NCI-H1105 (cell line): ENCODE results near the gene USP31.
"Not testable (repeated sequence)": the region's sequence is repeated elsewhere in the genome, so short reads cannot be mapped to it uniquely, and the experiment has no call there.

Source experiments
- DNase-seq: peaks from one replicate; lab custom pipeline; 2025; lab: John Stamatoyannopoulos, UW

USP31 gene

DNA sequence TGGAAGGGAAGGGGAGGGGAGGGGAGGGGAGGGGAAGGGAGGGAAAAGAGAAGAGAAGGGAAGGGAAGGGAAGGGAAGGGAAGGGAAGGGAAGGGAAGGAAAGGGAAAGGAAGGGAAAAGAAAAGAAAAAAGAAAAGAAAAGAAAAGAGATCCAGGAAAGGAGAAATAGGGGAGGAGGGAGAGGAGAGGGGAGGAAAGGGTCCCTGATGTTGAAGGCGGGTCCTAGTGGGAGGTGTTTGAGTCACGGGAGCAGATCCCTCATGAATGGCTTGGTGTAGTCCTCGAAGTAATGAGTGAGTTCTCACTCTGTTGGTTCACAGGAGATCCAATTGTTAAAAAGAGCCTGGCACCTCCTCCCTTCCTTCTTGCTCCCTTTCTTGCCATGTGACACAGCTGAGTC lies 6.9 kb upstream of the USP31 start:
- DNase-seq: no peak

DNA sequence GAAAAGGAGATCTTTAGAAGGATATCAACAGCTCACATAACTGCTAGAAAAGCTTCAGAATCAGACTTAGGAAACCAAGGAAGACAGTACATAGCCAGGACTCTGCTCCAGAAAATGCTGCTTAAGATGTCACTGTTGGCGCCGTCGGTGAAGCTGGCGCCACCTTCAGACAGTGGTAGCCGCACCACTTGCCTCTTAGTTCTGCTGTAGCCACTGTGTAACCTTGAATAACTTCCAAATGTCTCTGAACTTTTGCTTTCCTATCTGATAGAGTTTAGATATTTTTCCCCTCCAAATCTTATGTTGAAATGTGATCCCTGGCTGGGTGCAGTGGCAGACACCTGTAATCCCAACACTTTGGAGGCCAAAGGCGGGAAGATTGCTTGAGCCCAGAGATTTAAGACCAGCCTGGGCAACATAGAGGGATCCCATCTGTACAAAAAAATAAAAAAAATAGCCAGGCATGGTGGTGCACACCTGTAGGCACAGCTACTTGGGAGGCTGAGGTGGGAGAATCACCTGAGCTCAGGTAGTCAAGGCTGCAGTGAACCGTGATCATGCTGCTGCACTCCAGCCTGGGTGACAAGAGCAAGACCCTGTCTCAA lies 6.3 kb upstream of the USP31 start:
- DNase-seq: no peak

DNA sequence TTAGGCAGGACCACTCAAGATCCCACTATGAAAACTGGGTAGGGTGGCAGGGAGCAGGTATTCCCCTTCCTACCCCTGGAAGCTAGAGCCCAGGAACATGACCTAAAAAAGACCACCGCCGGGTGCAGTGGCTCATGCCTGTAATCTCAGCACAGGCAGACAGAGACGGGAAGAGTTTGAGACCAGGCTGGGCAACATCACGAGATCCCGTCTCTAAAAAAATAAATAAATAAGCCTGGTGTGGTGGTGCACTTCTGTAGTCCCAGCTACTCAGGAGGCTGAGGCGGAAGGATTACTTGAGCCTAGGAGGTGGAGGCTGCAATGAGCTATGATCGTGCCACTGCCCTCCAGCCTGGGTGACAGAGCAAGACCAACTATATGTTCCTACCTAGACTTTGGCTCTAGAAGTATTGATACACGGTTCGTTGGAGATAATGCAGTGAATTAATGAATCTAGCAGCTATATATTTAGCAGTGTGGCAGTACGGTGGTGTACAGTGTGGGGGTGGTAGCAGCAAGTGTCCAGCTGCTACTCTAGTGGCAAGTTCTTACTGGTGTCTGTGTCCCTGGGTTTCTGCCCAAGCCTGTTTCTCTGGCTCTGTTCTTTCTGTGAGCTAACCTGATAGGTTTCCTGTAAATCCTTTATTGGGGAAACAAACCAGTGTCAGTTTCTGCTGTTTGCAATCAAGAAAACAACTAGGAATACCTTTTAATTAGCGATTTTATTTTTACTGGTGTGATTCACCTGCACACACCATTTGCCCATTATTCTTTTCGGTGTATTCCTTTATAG lies 3.3 kb upstream of the USP31 start:
- no peak for DNase-seq

DNA sequence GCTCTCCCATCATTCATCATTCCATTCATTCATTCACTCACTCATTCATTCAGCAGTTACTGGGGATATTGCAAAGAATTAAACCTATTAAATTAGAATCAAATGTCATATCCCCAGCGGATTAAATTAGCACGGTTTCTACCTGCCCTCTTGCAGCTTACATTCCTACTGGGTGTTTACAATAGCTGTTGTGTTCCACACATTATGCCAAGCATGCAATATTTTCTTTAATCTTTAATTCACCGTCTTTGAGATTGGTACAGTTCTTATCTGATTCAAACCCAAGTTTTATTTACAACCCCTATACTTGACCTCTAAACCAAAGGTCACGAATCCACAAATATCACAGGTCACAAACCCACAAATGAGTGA lies 727 bp upstream of the USP31 start:
- DNase-seq: no peak

DNA sequence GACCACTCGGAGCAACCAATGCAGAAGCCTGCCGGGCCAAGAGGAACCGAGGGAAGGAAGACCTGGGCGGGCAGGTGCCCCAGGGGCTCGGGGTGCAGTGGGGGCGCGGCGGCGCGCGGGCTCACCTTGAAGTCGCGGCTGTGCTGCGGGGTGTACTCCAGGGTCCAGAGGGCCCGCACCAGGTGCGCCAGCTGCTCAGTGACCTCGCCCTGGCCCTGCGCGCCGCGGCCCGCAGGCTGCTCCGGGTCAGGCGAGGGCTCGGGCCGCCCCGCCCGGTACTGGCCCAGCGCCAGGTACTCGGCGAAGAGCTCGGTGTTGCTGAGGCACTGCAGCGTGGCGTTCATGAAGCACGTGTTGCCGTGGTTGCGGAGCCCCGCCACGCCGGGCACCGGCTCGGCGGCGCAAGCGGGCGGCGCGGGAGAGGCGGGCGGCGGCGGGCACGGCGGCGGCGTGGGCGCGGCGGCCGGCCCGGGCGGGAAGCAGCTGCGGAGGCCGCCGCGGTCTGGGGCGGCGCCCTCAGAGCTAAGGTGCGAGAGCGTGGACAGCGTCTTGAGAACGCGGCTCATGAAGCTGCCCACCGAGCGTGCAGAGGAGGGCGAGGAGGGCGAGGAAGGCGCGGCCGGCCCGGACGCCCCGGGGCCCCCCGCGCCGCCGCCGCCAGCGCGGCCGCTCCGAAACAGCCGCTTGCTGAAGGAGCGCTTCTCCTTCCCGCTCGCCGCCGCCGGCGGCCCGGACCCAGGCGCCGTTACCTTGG lies 562 bp downstream of the USP31 start:
- peak; percentile 25 for DNase-seq

DNA sequence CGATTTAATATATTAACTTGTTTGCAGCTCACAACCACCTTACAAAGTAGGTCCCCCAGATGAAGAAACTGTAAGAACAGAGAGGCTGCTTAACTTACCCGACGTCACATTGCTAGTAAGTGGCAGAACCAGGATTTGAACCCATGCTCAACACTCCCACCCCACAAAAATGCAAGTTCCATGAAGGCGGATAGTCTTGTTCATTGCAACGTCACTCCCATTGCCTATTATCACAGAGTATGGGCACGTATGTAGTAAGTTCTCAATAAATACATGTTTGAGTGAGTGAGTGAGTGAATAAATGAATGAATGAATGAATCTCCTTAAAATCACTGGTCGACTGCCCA lies 1.1 kb downstream of the USP31 start:
- DNase-seq: no peak

DNA sequence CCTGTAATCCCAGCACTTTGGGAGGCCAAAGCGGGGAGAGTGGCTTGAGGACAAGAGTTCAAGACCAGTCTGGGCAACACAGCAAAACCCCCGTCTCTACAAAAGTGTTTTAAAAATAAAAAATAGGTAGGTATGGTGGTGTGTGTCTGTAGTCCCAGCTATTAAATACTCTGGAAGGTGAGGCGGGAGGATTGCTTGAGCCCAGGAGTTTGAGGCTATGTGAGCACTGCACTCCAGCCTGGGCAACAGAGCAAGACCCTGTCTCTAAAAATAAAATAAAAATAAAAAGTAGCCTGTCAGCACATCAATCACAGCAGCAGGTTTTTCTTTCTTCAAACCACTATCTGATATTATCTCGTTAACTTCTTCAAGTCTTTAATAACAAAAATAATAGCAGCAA lies 1.6 kb downstream of the USP31 start:
- DNase-seq: no peak

DNA sequence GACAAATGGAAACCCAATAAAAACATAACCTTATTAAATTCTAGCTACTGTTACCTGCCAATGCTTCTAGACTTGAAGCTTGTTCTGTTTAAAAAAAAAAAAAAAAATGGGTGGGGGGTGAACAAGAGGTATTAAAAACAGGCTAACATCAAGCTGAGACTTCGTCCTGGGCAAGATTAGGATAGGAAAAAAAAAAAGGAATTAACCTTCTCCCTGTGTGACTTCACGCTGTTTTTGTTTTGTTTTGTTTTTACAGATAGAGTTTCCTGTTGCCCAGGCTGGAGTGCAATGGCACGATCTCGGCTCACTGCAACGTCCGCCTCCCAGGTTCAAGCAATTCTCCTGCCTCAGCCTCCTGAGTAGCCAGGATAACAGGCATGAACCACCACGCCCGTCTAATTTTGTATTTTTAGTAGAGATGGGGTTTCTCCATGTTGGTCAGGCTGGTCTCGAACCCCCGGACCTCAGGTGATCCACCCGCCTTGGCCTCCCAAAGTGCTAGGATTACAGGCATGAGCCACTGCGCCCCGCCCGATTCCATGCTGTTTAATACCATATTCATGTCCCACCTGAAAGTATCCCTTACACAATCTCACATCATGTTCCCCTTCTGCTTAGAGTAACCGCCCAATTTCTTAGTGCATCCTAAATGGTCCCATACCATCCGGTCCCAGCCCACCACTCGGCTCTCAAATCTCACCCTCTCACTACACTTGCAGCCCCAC lies 2.2 kb downstream of the USP31 start:
- DNase-seq: no peak

DNA sequence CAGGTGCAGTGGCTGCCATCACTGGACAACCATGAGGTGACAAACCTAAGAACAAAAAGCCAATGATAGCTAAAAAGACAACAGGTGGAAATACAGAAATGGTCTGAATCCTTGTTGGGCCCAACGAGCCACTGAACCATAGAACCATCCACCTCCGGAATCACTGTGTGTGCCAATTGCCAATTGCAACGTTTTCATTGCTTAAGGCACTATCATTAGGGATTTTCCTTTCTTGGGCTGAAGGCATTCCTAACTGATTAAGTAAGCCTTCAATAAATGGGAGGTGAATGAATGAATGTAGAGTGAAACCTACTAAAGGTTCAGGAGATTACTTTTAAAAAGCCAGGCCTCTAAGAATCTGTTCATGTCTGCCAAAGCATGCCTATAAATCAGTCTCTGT lies 3.6 kb downstream of the USP31 start:
- no peak for DNase-seq

DNA sequence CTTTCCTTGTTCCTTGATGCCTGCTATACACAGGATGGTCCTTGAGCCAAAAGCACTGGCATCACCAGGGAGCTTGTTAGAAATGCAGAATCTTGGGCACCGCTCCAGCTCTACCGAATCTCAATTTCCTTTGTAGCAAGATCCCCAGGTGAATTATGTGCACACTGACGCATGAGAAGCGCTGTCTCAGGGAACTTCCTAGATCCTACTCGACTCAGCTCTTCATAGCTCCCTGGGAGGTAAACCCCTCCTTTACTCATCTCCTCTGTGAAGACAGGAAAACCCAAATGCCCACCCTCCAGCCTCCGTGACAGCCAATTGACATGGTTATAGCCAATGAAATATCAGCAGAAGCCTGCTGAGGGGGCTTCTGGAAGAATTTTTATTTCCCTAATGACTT lies 4.1 kb downstream of the USP31 start:
- no peak for DNase-seq

DNA sequence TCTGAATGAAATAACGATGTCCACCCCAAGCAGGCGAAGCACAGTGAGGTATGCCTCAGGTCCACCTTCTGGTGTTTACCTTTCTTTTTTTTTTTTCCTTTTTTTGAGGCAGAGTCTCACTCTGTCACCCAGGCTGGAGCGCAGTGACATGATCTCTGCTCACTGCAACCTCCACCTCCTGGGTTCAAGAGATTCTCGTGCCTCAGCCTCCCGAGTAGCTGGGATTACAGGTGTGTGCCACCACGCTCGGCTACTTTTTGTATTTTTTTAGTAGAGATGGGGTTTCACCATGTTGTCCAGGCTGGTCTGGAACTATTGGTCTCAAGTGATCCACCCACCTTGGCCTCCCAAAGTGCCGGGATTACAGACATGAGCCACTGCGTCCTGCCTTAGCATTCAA lies 4.9 kb downstream of the USP31 start:
- DNase-seq: not testable (repeated sequence)

DNA sequence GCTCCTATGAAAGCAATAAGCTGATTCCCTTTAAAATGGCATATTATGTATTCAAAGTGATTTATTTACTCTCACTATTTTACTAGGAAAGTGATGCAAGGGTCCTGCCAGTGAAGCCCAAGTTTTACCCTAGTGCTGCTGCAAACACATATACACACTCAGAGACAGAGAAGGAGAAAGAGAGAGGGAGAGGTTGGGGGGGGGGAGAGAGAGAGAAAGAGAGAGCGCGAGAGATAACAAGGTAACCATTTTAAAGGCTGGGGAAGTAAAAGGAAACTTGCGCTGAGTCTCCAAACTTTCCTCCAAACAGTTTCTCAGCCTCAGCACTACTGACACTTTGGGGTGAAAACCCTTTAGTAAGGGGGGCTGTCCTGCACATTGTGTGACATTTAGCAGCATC lies 5.9 kb downstream of the USP31 start:
- no peak for DNase-seq

DNA sequence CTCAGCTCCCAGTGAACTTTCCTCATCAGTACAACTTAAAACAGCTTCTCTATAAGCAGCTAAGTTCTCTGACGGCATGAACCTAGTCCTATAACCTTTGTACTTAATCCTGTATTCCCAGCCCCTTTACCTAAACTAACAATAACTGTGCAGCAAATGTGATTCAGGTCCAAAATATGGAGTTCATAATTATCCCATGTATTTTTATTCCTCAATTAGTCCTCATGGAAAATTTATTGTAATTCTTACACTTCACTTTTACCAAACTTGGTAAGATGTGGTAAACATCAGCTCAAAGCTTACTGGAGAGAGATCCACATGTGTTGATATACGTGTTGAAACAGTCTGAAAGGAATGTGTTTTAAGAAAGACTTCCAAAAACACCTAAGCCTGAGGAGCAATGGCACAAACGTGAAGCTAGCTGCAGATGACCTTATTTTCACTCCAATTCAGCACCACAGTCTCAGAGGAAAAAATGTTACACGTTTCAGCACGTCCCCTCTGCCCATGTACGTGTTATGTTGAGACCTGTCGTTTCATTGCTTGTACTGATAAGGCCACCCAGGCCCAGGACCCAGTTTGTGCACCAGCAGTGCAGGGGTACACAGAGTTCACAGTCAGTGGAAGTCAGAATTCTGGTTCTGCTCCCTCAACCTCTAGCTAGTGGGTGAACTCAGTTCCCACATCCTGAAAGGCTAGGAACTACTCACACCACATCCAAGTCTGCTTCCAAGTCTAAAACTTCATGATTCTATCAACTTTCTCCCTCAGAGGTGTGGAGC lies 7.1 kb downstream of the USP31 start:
- DNase-seq: no peak

DNA sequence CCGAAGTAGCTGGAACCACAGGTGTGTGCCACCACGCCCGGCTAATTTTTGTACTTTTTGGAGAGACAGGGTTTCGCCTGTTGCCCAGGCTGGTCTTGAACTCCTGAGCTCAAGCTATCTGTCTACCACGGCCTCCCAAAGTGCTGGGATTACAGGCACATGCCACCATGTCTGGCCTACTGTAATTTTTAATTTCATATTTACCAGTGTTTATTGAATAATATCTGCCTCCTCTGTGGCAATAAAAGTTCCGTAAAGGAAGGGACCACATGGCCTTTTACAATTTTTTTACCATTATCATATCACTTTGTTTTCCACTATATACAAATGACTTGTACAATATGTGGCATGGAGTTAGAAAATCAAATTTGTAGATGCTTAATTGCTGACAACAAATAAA lies 7.8 kb downstream of the USP31 start:
- no peak for DNase-seq

DNA sequence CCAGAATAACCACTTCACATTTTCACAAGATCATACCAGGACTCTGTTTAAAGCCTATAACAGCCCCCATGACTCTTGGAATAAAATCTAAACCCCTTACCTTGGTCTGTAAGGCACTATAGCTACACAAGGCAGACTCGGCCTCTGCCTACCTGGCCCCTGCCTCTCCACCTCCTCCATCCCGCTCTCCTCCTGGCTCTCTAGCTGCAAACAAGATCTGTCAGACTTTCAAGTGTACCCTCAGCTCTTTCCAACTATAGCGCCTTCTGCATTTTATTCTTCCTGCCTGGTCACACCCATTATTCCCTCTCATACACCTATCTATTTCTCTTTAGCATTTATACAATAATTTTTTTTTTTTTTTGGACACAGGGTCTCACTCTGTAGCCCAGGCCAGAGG lies 8.2 kb downstream of the USP31 start:
- no peak for DNase-seq

DNA sequence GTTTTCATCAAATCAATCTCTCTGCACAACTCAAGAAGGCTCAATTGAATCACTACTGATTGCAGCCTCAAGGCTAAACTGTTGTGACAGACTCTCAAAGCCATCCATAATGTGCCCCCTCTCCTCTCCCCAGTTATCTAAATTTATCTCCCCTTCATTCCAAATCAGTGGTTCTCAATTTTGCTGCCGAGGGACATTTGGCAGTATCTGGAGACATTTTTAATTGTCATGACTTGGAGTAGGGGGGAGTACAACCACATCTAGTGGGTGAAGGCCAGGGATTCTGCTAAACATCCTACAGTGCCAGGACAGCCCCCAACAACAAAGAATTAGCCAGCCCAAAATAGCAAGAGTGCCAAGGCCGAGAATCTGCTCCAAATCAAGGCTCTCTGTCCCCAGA lies 9.1 kb downstream of the USP31 start:
- DNase-seq: no peak

DNA sequence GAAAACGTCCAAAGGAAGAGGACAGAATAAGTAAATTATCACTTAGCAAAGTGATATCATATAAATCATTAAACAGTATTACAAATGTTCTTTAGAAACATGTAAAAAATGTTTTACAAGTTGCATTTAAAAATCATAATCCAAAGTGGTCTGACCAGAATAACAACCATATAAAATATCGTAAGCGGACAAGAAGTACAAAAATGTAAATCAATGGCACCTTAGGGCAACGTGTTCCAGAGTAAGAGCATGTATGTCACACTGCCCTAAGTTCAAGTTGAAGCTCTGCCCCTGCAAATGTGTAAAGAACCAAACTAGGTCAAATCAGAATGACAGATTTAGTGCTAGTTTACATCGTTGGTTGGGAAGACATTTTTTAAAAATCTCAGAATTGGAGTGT lies 11.4 kb downstream of the USP31 start:
- no peak for DNase-seq

DNA sequence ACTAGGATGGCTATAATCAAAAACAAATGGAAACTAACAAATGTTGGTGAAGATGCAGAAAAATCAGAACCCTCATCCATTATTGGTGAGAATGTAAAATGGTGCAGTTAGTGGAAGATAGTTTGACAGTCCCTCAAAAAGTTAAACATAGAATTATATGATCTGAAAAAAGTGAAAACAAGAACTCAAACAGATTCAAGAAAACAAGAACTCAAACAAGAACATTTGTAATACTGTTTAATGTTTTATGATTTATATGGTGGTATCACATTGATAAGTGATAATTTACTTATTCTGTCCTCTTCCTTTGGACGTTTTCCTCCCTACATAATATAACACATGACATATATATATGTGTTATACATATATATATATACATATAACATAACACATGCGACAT lies 12.0 kb downstream of the USP31 start:
- no peak for DNase-seq

DNA sequence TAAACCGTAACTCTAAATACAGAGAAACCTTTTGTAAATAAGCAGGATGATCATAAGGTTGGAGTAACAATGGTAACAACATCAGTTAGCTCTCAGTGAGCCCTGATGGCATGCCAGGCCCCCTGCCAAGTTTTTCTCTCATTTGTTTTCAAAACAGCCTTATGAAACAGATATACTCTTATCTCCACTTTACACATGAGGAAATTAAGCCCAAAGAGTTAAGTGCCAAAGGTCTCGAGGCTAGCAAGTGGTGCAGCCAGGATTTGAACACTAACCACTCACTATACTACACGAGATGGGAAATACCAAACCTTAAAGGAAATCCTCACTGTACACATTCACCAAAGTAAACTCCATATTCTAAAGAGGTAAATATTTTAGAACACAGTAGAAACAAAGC lies 15.0 kb downstream of the USP31 start:
- DNase-seq: no peak

DNA sequence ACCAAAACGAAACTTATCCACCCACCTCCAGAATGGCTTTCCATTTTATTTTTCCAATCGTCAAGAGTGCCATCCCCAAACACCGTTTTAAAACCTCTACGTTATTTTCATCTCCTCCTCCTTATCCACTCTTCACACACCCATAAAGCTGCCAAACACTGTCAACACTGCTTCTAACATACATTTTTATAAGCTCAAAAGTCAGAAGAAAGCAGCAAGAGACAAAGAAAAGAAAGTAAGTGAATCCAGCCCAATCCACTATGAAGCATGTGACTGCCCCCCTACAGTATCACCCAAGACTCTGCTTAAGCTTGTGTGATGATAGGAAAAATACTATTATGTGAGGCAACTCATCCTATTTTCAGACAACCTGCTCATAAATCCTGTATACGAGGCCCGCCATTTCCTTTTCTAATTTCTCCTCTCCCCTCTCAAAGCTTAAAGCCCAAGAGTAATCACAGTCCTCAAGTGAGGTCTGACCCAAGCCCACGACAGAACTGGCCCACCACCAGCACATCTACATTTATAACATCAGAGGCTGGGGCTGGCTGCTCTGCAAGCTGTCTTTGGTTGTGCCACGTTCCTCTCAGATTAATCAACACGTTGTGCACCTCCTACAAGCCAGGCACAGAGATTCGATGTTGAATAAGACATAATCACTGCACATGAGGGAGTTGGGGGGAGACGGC lies 16.3 kb downstream of the USP31 start:
- no peak for DNase-seq

DNA sequence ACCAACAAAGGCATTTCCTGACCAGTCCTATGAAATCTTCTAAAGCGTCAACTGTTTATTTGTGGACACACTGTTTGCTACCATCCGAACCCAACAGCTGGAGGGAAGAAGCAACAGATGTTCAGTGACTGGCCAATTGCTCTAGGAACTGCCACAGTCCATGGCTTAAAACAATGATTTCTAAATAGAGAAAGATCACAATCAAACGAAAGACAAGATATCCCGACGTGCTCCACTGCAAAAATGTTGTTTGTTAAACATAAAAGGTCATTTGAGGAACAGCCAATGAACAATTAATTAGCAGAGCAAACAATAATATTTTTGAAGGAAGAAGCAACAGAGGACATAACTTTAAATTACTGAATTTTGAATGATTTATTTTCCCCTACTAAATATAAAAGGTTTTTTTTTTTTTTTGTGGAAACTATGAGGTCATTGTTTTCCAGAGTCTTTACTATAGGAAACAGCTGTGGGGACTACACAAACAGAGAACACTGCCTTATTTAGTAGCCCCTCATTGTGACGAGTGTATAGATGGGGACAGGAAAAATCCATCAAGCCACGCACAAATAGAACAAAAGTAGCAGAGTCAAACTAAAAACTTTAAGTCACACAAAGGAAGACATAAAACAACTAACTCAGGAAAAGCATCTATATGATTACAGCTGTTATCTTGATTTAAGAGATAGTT lies 17.2 kb downstream of the USP31 start:
- no peak for DNase-seq
